Activated CD8-positive, alpha-beta T cell treated with anti-CD3 and anti-CD28 coated beads for 36 hours (primary cell): ENCODE data around the gene NKAIN2. TPM values are rescaled to one million over a fixed set of nuclear protein-coding genes. Genes with fewer than 3 reads are reported as not detected.
"Not testable (repeated sequence)": the region's sequence is repeated elsewhere in the genome, so short reads cannot be mapped to it uniquely, and the experiment has no call there.

Experiments used
- ATAC-seq: fragments of 200-7000 bp; cut with Tn5 transposase; one replicate; pipeline ENCODE4 v1.10.0; 2021; ENCODE audit warnings: mild to moderate bottlenecking, moderate library complexity
- CTCF ChIA-PET: fragments of 350-600 bp; sonication (Branson Sonifier 250); formaldehyde crosslinking; loops from one replicate; lab custom pipeline; 2021; ENCODE audit warnings: antibody characterized with exemption; lab: Charles Lee
- POLR2A ChIA-PET: fragments of 350-600 bp; sonication (Branson Sonifier 250); formaldehyde crosslinking; loops from one replicate; lab custom pipeline; 2021; ENCODE audit warnings: antibody characterized with exemption; lab: Charles Lee
- DNase-seq: peaks from one replicate; pipeline ENCODE4 v3.0.0-alpha.2; 2020
- H3K27ac Mint-ChIP-seq: one replicate; pipeline ENCODE4 v1.8.0; 2021; ENCODE audit warnings: mild to moderate bottlenecking, mixed read lengths
- H3K27me3 Mint-ChIP-seq: one replicate; pipeline ENCODE4 v1.8.0; 2021; ENCODE audit warnings: mixed read lengths
- H3K36me3 Mint-ChIP-seq: one replicate; pipeline ENCODE4 v1.8.0; 2021; ENCODE audit warnings: low read depth, mixed read lengths
- H3K4me1 Mint-ChIP-seq: one replicate; pipeline ENCODE4 v1.8.0; 2021; ENCODE audit warnings: low read depth, mixed read lengths
- H3K4me3 Mint-ChIP-seq: one replicate; pipeline ENCODE4 v1.8.0; 2021; ENCODE audit warnings: mild to moderate bottlenecking, moderate library complexity, mixed read lengths
- H3K9me3 Mint-ChIP-seq: one replicate; pipeline ENCODE4 v1.8.0; 2021; ENCODE audit warnings: mixed read lengths
- intact Hi-C: fragments of 100-400 bp; cut with micrococcal nuclease; formaldehyde crosslinking; loops from one replicate; pipeline ENCODE4 v1.10.0; 2022
- total RNA-seq, 2 experiments: library from RNA; stranded (reverse); gene quantifications; one replicate each; pipeline ENCODE4 v1.2.3, GENCODE V29; 2021
- TF ChIP-seq, protein P1 (sequence below): fragments of 200-600 bp; IDR thresholded peaks from one replicate; pipeline ENCODE4 v1.8.0; 2022; ENCODE audit warnings: antibody characterized with exemption, mild to moderate bottlenecking

NKAIN2 gene
- total RNA-seq, 2 experiments from 2014 or later: not detected

DNA sequence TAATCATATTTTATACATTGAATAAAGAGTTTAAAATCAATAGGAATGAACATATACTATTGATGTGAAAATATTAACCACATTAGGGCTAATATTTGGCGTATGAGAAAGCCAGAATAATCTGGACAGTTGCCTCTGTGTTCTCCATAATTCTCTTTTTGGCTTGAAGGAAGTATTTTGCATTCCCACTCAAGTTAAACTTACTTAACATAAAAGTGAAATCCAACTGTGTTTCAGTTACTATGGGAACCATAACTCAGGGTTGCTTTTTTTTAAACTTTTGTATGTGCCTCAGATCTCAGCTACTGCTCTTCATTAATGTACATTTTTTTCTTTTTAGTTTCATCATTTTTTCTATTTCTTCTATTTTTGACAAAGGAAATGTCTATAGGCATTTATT lies 479.8 kb downstream of the NKAIN2 start:
- no peak overlapping the region for H3K4me3 Mint-ChIP-seq
- intact Hi-C loops: no loop called here
- H3K9me3 Mint-ChIP-seq: no peaks in the 10 kb centered on the region
- TF ChIP-seq, protein P1, sequence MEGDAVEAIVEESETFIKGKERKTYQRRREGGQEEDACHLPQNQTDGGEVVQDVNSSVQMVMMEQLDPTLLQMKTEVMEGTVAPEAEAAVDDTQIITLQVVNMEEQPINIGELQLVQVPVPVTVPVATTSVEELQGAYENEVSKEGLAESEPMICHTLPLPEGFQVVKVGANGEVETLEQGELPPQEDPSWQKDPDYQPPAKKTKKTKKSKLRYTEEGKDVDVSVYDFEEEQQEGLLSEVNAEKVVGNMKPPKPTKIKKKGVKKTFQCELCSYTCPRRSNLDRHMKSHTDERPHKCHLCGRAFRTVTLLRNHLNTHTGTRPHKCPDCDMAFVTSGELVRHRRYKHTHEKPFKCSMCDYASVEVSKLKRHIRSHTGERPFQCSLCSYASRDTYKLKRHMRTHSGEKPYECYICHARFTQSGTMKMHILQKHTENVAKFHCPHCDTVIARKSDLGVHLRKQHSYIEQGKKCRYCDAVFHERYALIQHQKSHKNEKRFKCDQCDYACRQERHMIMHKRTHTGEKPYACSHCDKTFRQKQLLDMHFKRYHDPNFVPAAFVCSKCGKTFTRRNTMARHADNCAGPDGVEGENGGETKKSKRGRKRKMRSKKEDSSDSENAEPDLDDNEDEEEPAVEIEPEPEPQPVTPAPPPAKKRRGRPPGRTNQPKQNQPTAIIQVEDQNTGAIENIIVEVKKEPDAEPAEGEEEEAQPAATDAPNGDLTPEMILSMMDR: no peak
- no peaks in the 10 kb centered on the region for H3K36me3 Mint-ChIP-seq
- POLR2A ChIA-PET: no interaction called here
- H3K27ac Mint-ChIP-seq: no peak overlapping the region
- CTCF ChIA-PET: no interaction called here
- no peaks in the 10 kb centered on the region for H3K4me1 Mint-ChIP-seq
- H3K27me3 Mint-ChIP-seq: no peaks in the 10 kb centered on the region
- DNase-seq: no peak
- no peak for ATAC-seq

DNA sequence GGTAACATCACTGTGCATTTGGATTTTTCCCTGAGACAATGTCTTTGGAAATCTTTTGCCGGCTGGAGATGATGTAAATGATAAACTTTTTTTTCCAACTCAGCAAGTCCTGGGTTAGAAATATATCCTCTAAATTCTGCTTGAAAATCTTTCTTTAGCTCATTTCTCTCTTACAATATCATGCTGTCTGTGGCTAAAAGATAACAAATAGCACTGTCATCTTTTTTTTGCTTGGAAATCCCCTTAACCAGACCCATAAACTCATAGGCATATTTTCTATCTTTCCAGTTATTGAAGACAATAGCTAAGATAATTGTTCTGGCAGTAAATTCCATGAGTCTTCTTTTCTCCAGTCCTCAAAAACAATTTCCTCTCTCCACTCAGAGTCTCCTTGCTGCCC lies 481.5 kb downstream of the NKAIN2 start:
- intact Hi-C loops: no loop called here
- H3K4me3 Mint-ChIP-seq: no peak overlapping the region
- TF ChIP-seq, protein P1: no peak
- H3K4me1 Mint-ChIP-seq: no peaks in the 10 kb centered on the region
- no peaks in the 10 kb centered on the region for H3K36me3 Mint-ChIP-seq
- DNase-seq: no peak
- no peaks in the 10 kb centered on the region for H3K27me3 Mint-ChIP-seq
- ChIA-PET CTCF (no interaction called here), POLR2A (no interaction called here)
- no peak for ATAC-seq
- H3K27ac Mint-ChIP-seq: no peak overlapping the region
- no peaks in the 10 kb centered on the region for H3K9me3 Mint-ChIP-seq

DNA sequence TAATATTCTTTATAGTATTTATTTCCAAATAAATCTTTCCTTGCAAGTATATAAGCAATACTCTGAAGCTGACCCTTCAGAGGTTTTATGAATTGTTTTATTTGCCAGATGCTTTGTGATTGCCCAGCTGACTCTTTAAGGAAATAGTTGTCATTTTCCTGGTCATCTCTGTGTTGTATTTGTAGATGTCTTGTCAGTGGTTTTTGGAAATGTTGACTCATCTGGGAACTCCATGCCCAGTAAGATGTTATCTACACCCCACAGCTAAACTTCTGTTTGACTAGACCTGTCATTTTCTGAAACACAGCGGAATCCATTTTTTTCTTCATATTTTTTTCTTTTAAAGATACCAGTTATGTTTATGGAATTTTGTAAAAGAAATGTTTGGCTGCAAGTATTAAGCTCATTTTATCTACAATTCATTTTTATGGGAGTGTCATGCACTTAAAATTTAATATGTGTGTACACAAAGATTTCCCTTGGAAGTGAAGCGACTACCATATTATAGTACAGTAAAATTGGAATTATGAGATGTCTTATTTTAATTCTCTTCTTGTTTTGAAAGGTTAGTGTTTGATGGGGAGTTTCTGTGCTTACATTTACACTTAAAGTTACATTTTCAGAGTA lies 491.0 kb downstream of the NKAIN2 start:
- no peaks in the 10 kb centered on the region for H3K27me3 Mint-ChIP-seq
- no peak overlapping the region for H3K4me3 Mint-ChIP-seq
- H3K36me3 Mint-ChIP-seq: no peaks in the 10 kb centered on the region
- ATAC-seq (no peak), DNase-seq (no peak)
- TF ChIP-seq, protein P1: no peak
- no peak overlapping the region for H3K27ac Mint-ChIP-seq
- ChIA-PET POLR2A (no interaction called here), CTCF (no interaction called here)
- no peaks in the 10 kb centered on the region for H3K4me1 Mint-ChIP-seq
- intact Hi-C loops: no loop called here
- H3K9me3 Mint-ChIP-seq: no peaks in the 10 kb centered on the region

DNA sequence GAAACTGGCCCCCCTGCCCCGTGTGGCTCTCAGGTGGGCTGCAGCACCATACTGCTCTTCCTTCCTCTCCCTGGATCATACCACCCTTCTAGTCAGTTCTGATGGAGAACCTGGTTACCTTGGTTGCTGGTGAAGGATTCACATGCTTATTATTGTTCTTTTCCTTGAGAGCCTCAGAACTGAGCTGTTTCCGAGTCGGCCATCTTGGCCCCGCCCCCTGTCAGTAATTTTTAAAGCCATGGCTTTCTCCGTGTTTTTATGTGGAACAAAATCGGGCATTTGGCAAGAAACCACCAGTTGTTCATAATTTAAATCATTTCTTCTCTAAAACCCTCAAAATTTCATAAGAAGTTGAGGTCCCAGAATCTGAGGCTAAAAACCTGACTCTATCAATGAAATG lies 493.8 kb downstream of the NKAIN2 start:
- POLR2A ChIA-PET: no interaction called here
- Mint-ChIP-seq H3K27me3 (no peaks in the 10 kb centered on the region), H3K4me1 (no peaks in the 10 kb centered on the region), H3K4me3 (no peak overlapping the region), H3K9me3 (no peaks in the 10 kb centered on the region), H3K27ac (no peak overlapping the region), H3K36me3 (no peaks in the 10 kb centered on the region)
- ATAC-seq (no peak), DNase-seq (no peak)
- CTCF ChIA-PET: no interaction called here
- TF ChIP-seq, protein P1: no peak
- intact Hi-C loops: no loop called here

DNA sequence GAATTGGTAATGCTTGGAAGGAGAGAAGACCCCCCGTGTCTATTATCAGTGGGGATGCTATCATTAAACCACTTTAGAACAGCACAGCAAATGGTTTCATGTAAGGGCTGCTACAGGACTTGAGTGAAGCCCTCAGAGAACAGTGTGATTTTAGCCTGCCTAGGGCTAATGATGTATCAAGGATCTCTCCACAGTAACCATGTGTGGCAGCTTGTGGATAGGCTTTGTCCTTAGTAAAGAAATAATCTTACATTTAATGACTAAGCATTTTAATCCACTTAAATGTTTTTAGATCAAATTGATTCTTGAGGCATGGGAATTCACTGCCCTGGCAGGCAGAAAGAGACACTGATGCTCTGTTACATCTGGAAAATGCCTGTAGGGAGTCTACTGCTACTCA lies 495.1 kb downstream of the NKAIN2 start:
- Mint-ChIP-seq H3K4me3 (no peak overlapping the region), H3K4me1 (no peaks in the 10 kb centered on the region), H3K27me3 (no peaks in the 10 kb centered on the region), H3K9me3 (no peaks in the 10 kb centered on the region), H3K27ac (no peak overlapping the region), H3K36me3 (no peaks in the 10 kb centered on the region)
- no peak for DNase-seq
- ChIA-PET CTCF (no interaction called here), POLR2A (no interaction called here)
- no peak for ATAC-seq
- intact Hi-C loops: no loop called here
- TF ChIP-seq, protein P1: no peak

DNA sequence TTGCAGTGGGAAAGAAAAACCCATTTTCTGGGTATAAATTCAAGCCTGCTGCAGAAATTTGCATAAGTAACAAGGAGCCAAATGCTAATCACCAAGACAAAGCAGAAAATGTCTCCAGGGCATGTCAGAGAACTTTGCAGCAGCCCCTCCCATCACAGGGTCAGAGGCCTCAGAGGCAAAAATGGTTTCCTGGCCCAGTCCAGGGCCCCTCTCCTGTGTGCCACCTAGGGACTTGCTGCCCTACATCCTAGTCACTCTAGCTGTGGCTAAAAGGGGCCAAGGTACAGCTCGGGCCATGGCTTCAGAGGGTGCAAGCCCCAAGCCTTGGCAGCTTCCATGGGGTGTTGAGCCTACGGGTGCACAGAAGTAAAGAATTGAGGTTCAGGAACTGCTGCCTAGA lies 497.2 kb downstream of the NKAIN2 start:
- H3K4me3 Mint-ChIP-seq, ATAC-seq, POLR2A ChIA-PET, H3K27ac Mint-ChIP-seq, H3K36me3 Mint-ChIP-seq, H3K9me3 Mint-ChIP-seq, H3K27me3 Mint-ChIP-seq, CTCF ChIA-PET, DNase-seq, intact Hi-C loops, H3K4me1 Mint-ChIP-seq: not testable (repeated sequence)
